SK-N-MC (cell line): ENCODE data around the gene FHL3.

Experiments used
- DNase-seq: peaks from one replicate; pipeline ENCODE4 v3.0.0-alpha.2; 2011; ENCODE audit warnings: low read depth, low spot score
- H3K27ac ChIP-seq: fragments of 200-600 bp; sonication (generic); 2 replicates; pipeline ENCODE4 v1.5.1; 2016; ENCODE audit warnings: mixed run types
- H3K36me3 ChIP-seq: fragments of 200-600 bp; sonication (generic); 2 replicates; pipeline ENCODE4 v1.6.1; 2017; ENCODE audit warnings: antibody characterized with exemption, low read length, mixed read lengths; ENCODE audit not compliant: insufficient read depth
- H3K4me3 ChIP-seq: fragments of 200-600 bp; sonication (generic); 2 replicates; pipeline ENCODE4 v1.5.1; 2016
- H3K9ac ChIP-seq: fragments of 200-600 bp; sonication (generic); 2 replicates; pipeline ENCODE4 v1.8.0; 2017; ENCODE audit warnings: mixed run types, mixed read lengths; ENCODE audit not compliant: insufficient read length
- H3K9me3 ChIP-seq: fragments of 200-600 bp; sonication (generic); 2 replicates; pipeline ENCODE4 v1.6.1; 2017; ENCODE audit warnings: low read depth, mild to moderate bottlenecking, antibody characterized with exemption, low read length, moderate library complexity, mixed read lengths
- EZH2 ChIP-seq: fragments of 200-600 bp; sonication (generic); IDR thresholded peaks from one replicate; pipeline ENCODE4 v1.6.1; 2017; ENCODE audit warnings: antibody characterized with exemption
- FOXP2 ChIP-seq: optimal IDR thresholded peaks from 2 replicates; pipeline ENCODE3; 2011; ENCODE audit warnings: mild to moderate bottlenecking, moderate library complexity; ENCODE audit not compliant: insufficient read depth; ENCODE audit errors: extremely low read length, control extremely low read depth
- POLR2AphosphoS5 ChIP-seq: IDR thresholded peaks from 2 replicates; pipeline ENCODE4 v1.6.1; 2012; ENCODE audit warnings: mild to moderate bottlenecking, low read depth, low read length, borderline replicate concordance

The FHL3 gene

DNA sequence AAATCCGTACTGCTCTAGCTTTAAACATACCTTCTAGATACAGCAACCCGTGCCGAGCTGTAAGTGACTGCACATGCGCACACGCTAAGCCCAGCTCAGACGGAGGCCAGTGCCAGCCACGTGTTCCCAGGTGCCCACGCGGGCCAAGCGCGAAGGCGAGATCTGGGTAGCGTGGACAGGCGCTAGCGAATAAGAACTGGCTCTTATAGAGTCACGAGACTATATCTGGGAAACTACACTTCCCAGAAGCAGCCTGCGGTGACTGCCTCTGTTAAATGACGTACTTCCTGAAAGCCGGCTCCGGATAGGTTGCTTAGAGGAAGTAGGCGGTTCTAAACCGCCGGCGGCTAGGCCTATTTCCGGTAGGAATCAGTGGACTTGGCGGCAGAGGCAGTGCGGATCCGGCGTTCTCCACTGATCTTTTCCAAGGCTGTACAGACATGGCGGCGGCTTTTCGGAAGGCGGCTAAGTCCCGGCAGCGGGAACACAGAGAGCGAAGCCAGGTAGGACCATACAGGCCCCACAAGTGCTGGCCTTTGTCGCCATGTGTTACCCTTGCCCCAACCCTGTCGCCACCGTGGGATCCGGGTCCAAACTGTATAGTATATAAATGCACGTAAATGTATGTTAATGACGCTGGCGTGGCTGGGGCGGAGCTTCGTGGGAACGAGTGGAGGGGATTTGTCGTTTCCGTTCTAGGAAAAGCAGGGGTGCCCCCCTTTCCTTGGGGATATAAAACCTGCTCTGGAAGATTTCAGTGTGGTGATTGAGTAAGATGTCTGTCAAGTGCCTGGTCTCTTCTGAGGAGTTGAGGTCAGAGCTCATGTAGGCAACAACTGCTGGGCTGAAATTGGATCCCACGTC is 7.3 kb upstream of the FHL3 start, which contains the start of gene UTP11:
Gene UTP11, plus strand, starts transcription at position 372 of the 864 bp plus-strand sequence. Its CDS starts 69 bp downstream, at position 441.
- Histone ChIP-seq H3K36me3 (peaks cover 35% of the 10 kb centered on the region), H3K9me3 (no peaks in the 10 kb centered on the region), H3K27ac (peak within 1 kb of the TSS; percentile 96), H3K9ac (peak within 1 kb of the TSS; percentile 99), H3K4me3 (peak within 1 kb of the TSS; percentile 99)
- peak; percentile 90 for DNase-seq
- no peak for TF ChIP-seq EZH2
- peak; percentile 94 for TF ChIP-seq POLR2AphosphoS5

DNA sequence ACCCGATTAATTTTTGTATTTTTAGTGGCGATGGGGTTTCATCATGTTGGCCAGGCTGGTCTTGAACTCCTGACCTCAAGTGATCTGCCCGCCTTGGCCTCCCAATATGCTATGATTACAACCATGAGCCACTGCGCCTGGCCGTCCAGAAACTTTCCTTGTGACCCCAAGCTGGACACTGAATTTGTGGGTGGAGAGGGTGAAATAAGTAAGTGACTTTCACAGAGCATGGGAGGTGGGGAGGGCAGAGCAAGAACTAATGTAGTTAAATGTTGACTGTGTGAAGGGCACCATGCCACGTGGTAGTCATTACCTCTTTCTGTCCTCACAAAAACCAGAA is 4.5 kb upstream of the FHL3 start:
- H3K27ac ChIP-seq, result peak overlapping the region; percentile 91; the same call in 1 of the 2 replicates
- no peak overlapping the region for H3K9ac ChIP-seq
- no peak for DNase-seq
- peaks cover 8% of the 10 kb centered on the region; the same call in 1 of the 2 replicates for H3K36me3 ChIP-seq
- TF ChIP-seq EZH2 (no peak), FOXP2 (no peak), POLR2AphosphoS5 (no peak)
- no peak overlapping the region for H3K4me3 ChIP-seq
- H3K9me3 ChIP-seq, result no peaks in the 10 kb centered on the region

GRCh38 chr1:38009088-38009840 is 4.0 kb upstream of the FHL3 start:
- Histone ChIP-seq H3K9ac (peak overlapping the region; percentile 65), H3K9me3 (no peaks in the 10 kb centered on the region), H3K4me3 (no peak overlapping the region), H3K36me3 (peaks cover 3% of the 10 kb centered on the region; the same call in 1 of the 2 replicates), H3K27ac (peak overlapping the region; percentile 91)
- DNase-seq, result no peak
- TF ChIP-seq FOXP2 (no peak), EZH2 (no peak), POLR2AphosphoS5 (no peak; the same call in 1 of the 2 replicates)

- Histone ChIP-seq H3K9me3 (no peaks in the 10 kb centered on the region), H3K27ac (peak overlapping the region; percentile 42), H3K9ac (no peak overlapping the region), H3K4me3 (peak overlapping the region; percentile 61), H3K36me3 (no peaks in the 10 kb centered on the region)
- no peak for DNase-seq
- TF ChIP-seq FOXP2, result no peak
- TF ChIP-seq POLR2AphosphoS5, result no peak
- TF ChIP-seq EZH2, result no peak
Measured at GRCh38 chr1:38006008-38006828, 904 bp upstream of the FHL3 start.

- no peak for DNase-seq
- Histone ChIP-seq H3K9ac (peak overlapping the region; percentile 91), H3K27ac (peak overlapping the region; percentile 44; the same call in 1 of the 2 replicates), H3K4me3 (peak overlapping the region; percentile 96), H3K9me3 (no peaks in the 10 kb centered on the region), H3K36me3 (no peaks in the 10 kb centered on the region)
- TF ChIP-seq FOXP2, result no peak
- no peak for TF ChIP-seq EZH2
- TF ChIP-seq POLR2AphosphoS5, result no peak
Measured at GRCh38 chr1:38004284-38005108, 818 bp downstream of the FHL3 start.

DNA sequence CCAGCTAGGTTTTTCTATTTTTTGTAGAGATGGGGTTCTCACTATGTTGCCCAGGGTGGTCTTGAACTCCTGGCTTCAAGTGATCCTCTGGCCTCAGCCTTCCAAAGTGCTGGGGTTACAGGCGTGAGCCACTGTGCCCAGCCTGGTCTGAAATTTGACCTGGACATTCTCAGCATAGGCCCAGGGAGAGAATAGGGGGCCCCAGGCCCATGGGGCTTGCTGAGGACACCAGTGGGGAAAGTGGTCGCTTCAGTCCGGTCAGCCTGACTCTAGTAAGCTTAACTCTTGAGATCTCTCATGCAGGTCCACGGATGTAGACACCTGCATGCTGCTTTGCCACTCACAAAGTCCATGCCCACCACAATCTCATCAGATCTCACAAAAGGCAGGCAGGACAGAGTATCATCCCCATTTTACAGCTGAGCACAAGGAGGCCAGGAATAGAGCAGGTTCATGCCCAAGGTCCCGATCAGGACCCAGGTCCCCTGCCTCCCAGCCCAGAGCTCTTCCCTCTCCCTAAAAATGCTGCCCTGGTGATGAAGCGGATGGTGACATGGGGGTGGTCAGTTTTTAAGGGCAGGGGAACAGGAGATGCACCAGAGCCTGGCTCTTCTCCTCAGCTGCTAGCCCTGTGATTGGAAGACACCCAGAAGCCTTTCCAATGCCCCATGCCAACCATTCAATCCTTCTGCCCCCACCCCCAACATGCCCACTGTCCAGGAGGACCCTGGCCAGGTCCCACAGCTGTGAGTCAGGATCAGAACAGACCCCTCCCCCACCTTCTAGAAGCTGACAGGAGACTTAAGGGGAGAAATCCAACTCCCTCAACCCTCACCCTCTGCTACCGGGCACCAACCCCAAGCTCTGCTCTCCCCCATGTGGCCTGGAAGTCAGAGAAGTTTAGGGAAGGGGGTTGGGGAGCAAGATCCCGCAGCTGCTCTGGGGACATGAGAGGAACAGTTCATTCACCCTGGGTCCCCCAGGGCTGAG is 1.8 kb downstream of the FHL3 start:
- Histone ChIP-seq H3K36me3 (peaks cover 8% of the 10 kb centered on the region), H3K4me3 (peak overlapping the region; percentile 96), H3K9ac (peak overlapping the region; percentile 91), H3K27ac (peak overlapping the region; percentile 44; the same call in 1 of the 2 replicates), H3K9me3 (no peaks in the 10 kb centered on the region)
- no peak for TF ChIP-seq EZH2
- no peak for TF ChIP-seq POLR2AphosphoS5
- TF ChIP-seq FOXP2, result no peak
- DNase-seq, result no peak
